ENCODE results near the gene ADAM10. TPM values are rescaled to one million over a fixed set of nuclear protein-coding genes. Genes with fewer than 3 reads are reported as not detected.

Gene ADAM10
- polyA plus RNA-seq, 3 donors, result 240 to 277 (median 243) TPM

DNA sequence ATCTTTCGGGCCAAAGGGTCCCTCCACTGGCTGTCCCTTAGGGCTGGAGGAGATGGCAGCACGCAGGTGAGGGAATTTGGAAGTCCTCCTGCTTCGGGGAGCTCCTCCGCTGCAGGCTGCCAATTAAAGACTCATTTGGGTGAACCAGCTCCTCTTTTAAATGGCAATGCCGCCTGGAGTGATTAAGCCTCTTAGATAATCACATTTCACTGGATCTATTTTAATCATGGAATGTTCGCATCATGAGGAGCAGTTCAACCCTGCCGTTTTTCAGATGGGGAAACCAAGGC lies 199.8 kb downstream of the ADAM10 start:
- DNase-seq (ENCODE audit: extremely low read depth in 1 of 11, low read depth in 9 of 11, low spot score in 4 of 11), result no peak

DNA sequence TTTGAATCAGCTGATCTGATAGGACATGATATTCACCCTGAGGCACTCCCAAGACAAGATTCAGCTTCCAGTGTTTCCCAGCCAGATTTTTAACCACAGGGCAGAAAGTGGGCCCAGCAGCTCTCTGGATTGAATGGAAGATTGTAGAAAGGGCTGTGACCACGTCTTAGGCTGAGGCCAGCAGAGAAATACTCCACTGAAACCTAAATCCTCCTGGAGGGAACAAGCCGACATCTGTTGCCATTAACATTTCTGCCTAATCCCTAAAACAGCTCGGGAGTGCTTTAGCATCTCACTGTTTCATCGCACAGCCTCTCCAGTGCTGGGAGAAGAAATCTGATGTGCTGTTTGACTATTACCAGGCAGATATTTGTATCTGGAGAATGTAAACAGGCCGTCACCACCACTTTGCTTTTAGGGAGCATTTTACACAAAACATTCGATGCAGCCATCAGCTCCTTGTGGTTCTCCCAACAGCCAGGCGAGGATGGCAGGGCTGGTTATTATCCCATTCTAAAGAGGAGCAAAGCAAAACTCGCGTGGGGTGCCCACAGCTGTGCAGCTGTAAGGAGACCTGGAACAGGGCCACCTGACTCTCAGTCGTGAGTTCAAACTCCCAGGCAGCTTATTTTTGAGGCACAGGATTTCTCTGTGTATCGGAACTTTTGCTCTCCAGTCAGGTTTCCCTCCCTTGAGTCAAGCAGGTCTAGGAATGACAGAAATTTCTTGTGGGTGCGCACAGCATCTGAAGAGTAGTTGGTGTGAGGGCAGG lies 200.3 kb downstream of the ADAM10 start:
- no peak for DNase-seq (ENCODE audit: extremely low read depth in 1 of 11, low read depth in 9 of 11, low spot score in 4 of 11)

DNA sequence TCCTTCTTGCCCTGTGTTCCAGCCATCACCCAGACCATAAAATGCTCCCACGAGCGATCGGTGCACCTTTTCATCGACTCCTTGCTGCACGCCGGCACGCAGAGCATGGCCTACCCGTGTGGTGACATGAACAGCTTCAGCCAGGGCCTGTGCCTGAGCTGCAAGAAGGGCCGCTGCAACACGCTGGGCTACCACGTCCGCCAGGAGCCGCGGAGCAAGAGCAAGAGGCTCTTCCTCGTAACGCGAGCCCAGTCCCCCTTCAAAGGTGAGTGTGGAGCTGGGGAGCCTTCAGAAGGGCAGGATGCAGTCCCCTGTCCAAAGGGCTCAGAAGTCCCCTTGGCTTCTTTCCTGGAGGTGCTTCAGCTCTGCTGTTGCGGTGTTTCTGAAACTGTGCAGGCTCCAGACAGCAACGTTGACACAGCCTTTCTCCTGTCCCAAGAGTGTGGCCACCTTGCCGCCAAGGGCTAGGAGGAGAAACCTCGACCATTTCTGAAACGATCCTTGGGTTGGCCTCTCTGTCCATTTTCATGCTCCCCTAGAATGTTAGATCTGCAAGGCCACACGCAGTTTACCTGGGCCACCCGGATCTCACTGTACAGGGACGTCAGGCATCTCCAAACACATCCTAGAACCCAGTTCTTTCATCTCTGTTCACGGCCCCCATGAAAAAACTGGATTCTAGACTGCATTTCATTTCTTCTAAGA lies 201.0 kb downstream of the ADAM10 start:
- DNase-seq (ENCODE audit: extremely low read depth in 1 of 11, low read depth in 9 of 11, low spot score in 4 of 11), result no peak

DNA sequence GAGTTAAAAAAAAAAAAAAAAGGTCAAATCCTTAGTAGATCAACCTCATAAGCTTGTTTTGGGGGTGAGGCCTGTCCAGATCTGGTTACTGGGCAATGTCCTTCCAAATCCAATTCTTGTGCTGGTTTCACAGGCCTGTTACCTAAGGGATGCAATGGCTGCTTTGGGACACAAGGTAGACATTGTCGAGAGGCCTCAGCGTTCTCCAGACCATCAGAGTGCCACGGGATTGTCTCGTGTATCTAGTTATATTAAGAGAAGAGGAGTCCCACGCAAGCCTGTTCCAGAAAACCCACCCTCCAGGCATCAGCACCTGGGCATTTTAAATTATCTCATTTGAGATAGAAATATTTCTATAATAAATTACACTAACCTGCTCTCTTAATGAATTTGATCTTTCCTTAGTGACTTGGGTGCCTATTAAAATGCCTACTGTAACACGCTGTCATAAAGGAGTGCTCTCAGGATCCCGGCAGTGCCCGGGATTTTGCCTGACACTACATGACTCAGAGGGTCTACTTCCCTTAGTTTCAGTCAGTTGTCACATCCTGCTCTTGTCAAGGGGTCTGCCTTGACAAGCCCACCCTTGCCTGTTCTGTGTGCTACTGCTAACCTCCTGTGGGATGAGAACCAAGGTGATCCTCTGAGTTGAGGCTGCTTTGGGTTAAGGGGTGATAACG lies 201.7 kb downstream of the ADAM10 start:
- no peak for DNase-seq (ENCODE audit: extremely low read depth in 1 of 11, low read depth in 9 of 11, low spot score in 4 of 11)

DNA sequence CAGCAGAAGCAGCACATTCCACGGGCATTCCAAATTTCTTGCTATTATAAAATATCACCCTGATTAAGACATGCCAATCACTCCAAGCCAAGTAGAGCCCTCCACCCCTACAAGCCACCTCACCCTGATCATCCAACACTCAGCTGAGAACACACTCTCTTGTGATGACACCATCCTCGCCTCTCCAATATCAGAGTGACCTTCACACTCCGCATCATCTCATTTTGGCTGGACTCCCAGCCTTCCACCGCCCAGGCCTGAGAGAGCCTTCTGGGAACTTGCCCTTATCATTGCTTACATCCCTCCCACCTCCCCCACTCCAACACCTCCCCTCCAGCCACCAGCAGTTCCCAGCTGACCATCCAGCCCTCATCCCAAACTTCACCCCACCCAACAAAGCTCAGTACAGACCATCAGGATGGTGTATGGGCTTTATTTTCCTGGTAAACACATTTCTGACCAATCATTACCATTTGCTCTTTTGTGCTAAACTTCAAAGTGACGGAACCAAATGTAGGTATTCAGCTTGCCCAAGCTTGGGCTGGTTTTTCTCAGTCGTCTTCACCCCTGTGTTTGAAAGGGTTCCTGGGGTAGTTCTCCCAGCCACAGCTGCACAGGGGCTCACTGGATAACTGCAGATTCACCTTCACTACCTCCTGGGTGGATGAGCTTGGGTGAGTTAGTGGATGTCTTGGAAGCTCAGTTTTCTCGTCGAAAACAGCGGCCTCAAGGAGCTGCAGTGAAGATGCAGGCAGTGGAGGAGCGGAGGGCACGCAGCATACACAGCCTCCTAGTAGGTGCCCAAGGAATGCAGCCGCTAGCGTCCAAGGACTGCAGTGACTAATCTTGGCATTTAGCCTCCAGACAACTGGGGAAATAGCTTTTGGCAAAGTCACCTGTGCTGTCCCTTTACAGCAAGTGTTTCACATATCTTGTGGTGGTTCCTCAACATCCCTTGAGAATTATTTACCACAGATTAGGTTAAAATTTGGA lies 202.6 kb downstream of the ADAM10 start:
- no peak for DNase-seq (ENCODE audit: extremely low read depth in 1 of 11, low read depth in 9 of 11, low spot score in 4 of 11)

DNA sequence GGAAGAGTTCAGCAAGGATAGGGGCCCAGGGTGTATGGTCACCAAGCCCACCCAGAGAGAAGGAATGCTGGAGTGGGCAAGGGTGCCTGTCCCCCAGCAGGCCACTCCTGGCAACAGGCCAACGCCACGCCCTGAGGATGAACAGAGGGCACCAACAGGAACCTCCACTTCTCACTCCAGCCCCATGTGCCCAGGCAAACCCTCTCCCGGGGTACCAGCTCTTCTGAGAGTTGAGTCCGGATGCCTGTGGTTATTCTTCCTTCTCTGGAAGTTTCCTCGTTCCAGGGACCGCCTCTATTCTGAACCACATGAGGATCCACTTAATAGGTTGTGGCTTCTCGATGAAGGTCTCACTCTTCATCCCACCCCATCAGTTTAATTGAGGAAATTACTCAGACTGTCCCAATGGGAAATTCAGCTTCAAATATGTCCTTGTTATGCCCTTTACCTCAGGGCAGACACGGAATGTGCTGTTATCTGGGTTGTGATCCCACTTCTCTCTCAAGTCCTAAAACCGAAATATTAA lies 203.4 kb downstream of the ADAM10 start:
- no peak for DNase-seq (ENCODE audit: extremely low read depth in 1 of 11, low read depth in 9 of 11, low spot score in 4 of 11)

DNA sequence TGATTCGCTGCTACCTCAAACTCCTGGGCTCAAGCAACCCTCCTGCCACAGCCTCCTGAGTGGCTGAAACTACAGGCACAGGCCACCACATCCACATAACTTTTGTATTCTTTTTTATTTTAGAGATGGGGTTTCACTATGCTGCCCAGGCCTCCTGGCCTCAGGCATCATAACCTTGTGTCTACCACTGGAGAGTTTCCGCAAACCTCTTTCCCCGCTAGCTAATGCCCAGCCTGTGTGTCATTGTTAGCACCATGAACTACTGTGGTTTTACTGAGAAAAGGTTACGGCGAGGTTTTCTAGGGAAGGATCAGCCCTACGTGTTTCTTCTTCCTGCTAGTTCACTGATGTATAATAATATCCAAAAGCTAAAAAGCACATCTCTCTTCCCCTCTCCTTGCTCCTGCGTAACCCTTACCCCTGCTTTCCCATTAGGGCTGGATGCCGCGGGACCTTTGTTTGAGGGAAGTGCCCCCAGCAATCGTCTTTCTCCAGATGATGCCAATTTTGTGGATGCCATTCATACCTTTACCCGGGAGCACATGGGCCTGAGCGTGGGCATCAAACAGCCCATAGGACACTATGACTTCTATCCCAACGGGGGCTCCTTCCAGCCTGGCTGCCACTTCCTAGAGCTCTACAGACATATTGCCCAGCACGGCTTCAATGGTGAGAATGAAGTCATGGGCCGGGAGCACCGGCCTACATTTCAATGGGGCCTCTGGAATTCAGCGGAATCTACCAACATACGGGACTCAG lies 204.0 kb downstream of the ADAM10 start:
- DNase-seq (ENCODE audit: extremely low read depth in 1 of 11, low read depth in 9 of 11, low spot score in 4 of 11), result no peak

DNA sequence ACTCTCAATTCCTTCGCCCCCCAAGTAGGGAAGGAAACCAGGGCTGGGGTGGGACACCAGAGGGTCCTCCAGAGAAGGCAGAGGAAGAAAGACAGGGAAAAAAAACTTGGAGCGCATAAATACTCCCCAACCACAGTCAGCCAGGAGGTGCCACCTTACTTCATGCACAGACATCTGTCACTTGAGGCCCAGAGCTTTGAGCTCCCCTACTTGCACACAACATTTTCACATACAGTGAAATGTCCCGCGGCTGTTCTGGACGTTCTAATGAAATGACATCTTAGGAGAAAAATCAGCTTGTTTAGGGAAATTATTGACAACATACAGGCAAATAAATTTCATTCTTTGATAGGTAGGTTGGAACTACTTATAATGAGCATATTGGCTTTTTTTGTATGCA lies 204.8 kb downstream of the ADAM10 start:
- DNase-seq (ENCODE audit: extremely low read depth in 1 of 11, low read depth in 9 of 11, low spot score in 4 of 11), result no peak

DNA sequence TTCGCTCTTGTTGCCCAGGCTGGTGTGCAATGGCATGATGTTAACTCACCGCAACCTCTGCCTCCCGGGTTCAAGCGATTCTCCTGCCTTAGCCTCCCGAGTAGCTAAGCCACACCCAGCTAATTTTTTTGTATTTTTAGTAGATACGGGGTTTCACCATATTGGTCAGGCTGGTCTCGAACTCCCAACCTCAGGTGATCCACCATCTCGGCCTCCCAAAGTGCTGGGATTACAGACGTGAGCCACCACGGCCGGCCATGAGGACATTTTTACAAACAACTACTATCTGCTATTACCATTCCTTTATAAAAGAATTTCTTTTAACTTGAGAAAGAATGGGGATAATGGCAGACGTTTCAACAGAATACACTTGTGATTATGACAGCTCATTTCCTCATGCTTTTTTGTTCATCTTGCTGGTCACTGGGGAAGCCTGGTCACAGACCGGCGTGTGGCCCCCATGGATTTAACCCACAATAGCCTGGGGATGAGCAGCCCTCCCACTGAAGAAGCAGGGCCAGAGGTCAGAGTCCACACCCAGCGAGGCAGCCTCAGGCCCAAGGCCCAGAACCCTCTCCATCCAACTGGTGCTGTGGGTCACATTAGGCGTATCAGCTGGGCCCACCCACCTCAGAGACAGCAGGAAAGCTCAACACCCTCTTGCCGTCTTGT lies 205.7 kb downstream of the ADAM10 start:
- DNase-seq (ENCODE audit: extremely low read depth in 1 of 11, low read depth in 9 of 11, low spot score in 4 of 11), result no peak

DNA sequence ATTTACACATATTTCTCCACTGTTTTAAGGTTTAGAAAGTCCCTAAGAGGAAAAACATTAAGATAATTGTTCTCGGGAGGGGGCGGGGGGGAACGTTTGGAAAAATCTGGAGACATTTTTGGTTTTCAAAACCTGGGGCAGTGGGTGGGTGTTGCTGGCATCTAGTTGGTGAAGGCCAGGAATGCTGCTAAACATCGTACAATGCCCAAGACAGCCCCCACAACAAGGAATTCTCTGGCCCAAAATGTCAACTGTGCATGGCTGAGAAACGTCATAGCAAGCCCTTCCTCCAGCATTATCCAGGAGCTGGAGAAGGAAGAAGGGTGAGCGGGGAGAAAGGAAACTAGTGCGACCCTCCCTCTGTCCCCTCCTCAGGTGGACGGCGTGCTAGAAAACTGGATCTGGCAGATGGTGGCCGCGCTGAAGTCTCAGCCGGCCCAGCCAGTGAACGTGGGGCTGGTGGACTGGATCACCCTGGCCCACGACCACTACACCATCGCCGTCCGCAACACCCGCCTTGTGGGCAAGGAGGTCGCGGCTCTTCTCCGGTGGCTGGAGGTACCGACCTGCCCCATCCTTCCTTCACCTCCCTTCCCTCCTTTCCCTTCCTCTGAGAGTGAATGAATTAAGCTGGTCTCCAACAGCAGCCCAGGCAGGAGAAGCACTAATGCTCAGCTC lies 208.0 kb downstream of the ADAM10 start:
- no peak for DNase-seq (ENCODE audit: extremely low read depth in 1 of 11, low read depth in 9 of 11, low spot score in 4 of 11)

DNA sequence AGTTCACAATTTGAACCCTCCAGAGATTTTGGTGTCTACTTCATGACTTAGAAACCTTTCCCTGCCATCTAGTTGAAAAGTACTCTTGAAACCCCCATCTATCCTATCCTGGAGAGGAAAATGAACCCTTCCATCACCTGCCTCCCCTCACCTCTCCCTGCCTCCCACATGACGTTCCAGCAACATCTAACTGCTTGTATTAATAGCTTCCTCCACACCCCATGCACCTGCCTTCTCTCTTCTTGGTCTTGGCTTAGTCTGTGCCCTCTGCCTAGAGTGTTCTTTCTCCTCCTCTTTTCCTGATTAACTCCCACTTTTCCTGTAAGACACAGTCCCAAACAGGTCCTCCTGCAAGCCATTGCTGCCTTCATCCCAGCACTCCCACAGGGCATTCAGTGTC lies 210.0 kb downstream of the ADAM10 start:
- DNase-seq (ENCODE audit: extremely low read depth in 1 of 11, low read depth in 9 of 11, low spot score in 4 of 11), result no peak

DNA sequence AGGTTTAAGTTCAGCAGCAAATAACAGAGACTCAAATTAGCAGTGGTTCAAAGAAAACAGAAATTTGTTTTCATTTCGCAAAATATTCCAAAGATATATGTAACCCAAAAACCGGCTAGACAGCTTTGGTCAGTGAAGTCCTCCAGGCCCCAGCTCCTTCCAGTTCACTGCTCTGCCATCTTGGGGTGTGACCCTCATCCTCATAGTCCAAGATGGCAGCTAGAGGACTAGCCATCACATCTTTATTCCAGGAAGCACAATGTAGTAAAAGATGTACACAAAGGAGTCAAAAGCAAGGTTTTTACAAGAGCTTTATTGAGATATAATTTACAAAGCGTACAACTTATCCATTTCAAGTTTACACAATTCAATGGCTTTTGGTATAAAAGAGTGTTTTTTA lies 210.6 kb downstream of the ADAM10 start:
- no peak for DNase-seq (ENCODE audit: extremely low read depth in 1 of 11, low read depth in 9 of 11, low spot score in 4 of 11)

Other genes with a start within 250 kb of the ADAM10 start
- gene MINDY2, start 21.6 kb upstream of the ADAM10 start, polyA plus RNA-seq (ENCODE audit: insufficient read length in 3 of 3), result 10 to 100 TPM; 24.3 to 32.7 (median 29.7) TPM
- gene SLTM, start 184.0 kb upstream of the ADAM10 start, polyA plus RNA-seq (ENCODE audit: insufficient read length in 3 of 3), result 100 to 1,000 TPM; 128 to 154 (median 139) TPM
- gene RNF111, start 238.0 kb upstream of the ADAM10 start, polyA plus RNA-seq (ENCODE audit: insufficient read length in 3 of 3), result 10 to 100 TPM; 35.6 to 43.8 (median 39.4) TPM